GM21619 (cell line): Measurements from ENCODE around the gene CEP97.
"Not testable (repeated sequence)": the region's sequence is repeated elsewhere in the genome, so short reads cannot be mapped to it uniquely, and the experiment has no call there.

Experiments used
- ATAC-seq: cut with Tn5 transposase; IDR thresholded peaks from one replicate; pipeline ENCODE4 v1.9.1; 2021; ENCODE audit not compliant: unreplicated experiment

CEP97 gene

DNA sequence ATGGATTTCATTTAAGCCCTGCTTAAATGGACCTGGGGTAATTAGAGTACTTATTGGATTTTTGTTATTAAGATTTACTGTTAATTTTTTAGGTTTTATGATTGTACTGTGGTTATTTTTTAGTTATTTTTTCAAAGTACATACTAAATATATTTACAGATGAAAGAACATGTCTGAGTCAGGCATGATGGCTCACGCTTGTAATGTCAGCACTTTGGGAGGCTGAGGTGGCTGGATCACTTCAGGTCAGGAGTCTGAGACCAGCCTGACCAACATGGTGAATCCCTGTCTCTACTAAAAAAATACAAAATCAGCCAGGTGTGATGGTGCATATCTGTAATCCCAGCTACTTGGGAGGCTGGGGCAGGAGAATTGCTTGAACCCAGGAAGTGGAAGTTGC, 21.7 kb upstream of the CEP97 start:
- ATAC-seq, result no peak

DNA sequence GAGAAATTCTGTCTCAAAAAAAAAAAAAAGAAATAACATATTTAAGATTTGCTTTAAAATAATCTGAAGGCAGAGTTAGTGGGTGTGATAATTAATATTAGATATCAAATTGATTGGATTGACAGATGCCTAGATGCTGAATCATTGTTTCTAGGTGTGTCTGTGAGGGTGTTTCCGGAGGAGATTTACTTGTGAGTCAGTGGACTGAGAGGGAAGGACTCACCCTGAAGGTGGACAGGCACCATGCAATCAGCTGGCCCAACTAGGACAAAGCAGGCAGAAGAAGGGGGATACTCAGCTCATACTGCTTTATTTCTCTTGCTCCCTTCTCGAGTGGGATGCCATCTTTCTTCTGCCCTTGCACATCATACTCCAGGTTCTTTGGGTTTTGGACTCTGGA, 21.2 kb upstream of the CEP97 start:
- ATAC-seq, result no peak

DNA sequence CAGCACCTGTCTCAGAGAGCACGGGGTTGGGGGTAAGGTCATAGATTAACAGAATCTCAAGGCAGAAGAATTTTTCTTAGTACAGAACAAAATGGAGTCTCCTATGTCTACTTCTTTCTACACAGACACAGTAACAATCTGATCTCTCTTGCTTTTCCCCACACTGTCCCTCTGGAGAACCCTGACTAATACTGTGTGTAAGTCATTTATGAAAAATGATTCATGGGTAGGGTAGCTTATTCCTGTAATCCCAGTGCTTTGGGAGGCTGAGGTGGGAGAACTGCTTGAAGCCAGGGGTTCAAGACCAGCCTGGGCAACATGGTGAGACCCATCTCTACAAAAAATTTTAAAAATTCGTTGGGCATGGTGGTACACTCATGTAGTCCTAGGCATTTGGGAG, 19.8 kb upstream of the CEP97 start:
- ATAC-seq, result not testable (repeated sequence)

DNA sequence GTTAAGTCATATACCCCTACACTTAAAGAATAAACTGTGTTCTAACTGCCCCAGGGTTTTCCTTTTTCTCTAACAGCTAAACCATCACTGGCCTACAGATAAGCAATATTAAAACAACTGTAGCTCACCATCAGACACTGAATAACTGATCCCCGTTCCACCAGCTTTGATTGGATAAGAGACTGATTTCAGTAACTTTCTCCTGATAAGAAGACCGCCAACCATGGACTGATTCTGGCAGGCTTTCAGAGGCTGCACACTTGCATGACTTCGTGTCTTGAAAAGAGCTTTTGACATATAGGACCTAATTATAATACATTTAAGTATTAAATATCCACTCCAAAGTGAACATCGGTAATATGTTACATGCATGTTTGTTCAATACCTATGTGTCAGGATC, 15.3 kb upstream of the CEP97 start:
- no peak for ATAC-seq

DNA sequence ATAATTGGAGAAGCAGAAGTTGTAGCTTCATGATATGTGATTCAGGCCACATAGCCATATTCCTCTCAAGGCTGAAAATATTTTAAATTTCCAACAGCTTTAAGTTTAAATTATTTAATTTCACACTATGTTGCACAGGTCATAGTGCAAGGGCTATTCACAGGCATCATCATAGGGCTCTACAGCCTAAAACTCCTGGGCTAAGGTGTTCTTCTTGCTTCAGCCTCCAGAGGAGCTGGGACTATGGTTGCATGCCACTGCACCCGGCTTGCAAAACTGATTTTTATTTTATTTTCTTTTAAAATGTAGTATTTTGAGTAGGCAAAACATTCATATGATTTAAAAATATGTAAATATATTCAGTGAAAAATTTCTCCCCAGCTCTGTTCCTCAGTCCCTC, 6.0 kb upstream of the CEP97 start:
- ATAC-seq, result no peak

DNA sequence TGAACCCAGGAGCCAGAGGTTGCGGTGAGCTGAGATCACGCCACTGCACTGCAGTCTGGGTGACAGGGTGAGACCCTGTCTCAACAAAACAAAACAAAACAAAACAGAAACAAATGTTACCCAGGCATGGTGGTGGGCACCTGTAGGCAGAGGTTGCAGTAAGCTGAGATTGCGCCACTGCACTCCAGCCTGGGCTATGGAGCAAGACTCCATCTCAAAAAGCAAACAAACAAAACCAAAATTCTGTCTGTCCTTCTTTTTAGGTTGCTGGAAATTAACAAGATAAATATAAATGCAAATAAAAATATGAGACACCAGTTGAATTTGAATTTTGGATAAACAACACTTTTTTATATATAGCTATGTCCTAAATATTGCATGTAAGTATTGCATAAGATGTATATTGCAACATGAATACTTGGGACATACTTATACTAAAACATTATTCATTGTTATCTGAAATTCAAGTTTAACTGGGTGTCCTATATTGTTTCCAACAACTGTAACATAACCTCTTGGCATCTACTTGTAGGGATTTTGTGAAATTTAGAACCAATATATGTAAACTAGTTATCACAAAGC, 4.7 kb upstream of the CEP97 start:
- ATAC-seq, result no peak

DNA sequence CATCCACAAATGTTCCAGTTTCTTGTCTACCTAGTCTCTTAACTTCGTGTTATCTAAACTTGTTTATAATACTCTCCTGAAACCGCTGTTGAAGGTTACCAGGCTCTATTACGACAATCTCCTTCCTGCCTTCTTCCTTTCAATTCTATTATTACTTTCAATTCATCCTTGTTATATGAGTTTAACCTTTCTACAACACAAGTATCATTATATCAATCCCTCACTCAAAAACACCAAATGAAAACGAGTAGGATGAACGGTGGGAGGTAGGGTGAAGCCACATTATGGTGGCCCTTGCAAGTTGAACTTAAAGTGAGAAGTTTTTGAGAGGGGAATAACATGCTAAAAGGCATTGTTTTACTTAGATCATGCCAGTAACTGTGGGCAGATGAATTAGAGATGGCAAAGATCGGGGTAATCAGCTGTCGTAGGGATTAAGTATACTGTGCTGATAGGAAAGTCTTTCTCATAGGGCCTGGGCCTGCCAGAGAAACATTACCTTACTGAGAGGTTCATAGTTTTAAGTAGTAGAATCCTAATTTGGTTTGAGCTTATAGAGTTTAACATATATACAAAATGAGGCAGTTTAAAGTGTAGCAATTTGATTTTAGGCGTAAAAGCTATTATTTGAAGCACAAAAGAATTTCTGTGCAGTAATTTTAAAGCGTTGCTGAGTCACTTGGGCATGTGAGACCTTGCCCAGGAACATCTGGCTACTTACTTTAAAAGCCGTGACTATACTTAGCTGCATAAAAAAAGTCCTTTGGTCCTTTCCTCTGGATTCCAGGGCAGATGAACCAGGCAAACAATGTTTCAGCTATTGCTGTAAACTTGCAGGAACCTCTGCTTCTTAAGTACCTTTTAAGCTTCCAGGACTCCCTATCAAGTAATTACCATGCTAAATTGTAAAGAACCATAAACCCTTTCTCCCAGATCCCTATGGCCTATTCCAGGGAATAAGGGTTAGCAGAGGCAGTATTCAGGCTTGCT, 3.3 kb upstream of the CEP97 start:
- no peak for ATAC-seq

DNA sequence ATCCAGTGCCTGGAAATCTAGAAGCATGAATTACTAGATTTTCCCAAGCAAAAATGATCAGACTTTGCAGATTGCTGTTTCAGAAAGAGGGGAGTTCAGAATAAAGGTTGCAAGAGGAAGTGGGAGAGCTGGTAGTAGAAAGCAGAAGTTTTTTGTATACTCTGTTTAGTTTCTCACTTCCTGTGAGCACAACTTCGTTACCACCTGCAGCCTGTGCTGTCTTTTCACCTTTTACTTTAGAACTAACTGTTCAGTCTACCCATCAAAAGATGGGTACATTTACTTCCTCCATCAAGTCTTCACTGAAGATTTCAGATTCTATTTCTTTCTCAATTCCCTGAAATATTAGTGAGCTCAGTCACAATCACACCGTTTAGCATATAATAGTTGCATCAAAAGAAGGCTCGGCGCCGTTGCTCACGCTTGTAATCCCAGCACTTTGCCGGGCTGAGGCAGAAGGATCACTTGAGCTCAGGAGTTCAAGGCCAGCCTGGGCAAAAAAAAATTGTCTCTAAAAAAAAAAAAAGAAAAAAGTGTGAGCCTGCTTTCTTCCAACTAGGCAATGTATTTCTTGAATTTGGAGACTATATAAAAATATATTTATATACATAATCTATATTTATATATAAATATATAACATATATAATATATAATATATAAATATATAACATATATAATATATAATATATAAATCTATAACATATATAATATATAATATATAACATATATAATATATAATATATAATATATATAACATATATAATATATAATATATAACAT, 1.8 kb upstream of the CEP97 start:
- ATAC-seq, result peak; percentile 50

DNA sequence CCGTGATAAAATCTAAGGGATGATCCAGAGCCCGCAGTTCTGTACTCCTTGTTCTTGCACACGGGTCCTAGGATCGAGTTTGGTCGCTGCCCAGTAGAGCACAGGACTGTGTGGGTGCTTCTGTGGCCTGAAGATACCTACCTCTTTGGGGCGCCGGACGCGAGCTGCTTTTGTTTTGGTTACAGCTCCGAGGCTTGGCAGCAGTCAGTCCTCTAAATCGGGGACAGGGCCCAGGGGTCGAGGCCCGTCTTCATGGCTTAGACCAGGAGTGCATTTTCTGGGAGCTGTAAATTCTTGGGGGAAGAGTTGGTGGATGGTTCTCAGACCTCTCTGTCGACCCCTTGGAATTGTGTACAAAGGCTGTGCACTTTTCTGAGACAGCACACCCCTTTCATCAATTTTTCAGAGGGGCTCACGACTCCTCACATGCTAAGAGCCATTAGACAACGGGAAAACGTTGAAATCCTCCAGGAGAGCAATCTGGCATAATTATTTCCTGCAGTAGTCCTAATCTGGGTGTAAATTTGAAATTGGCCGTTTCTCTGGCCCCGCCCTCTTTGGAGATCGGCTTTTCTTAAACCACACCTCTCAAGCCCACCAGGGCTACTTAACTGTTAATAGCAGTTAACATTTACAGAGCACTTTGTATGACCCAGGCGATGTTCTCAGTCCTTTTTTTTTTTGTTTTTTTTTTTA, 928 bp downstream of the CEP97 start:
- ATAC-seq, result peak; percentile 10

DNA sequence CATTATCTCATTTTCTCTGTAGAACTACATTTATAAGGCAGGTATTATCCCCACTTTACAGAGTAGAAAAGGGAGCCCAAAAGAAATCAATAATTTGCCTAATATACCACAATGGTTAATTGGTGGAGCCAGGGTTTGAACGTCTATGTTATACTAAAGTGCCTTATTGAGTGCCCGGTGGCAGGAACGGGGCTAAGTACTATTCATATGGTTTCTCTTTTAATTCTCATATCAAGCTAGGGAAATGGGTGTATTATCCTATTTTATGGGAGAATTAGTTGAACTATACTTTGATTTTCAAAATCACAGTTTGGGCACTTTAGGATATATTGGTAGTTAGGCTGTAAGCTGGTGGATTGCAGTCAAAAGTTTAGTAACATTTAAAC, 1.5 kb downstream of the CEP97 start:
- no peak for ATAC-seq

DNA sequence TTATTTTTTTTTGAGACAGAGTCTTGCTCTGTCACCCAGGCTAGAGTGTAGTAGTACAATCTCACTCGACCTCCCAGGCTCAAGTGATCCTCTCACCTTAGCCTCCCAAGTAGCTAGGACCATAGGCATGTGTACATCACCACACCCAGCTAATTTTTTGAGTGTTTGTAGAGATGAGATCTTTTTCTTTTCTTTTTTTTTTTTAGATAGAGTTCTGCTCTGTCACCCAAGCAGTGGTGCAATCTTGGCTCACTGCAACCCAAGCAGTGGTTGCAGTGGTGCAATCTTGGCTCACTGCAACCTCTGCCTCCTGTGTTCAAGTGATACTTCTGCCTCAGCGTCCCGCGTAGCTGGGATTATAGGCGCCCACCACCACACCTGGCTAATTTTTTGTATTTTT, 5.2 kb downstream of the CEP97 start:
- ATAC-seq, result no peak

DNA sequence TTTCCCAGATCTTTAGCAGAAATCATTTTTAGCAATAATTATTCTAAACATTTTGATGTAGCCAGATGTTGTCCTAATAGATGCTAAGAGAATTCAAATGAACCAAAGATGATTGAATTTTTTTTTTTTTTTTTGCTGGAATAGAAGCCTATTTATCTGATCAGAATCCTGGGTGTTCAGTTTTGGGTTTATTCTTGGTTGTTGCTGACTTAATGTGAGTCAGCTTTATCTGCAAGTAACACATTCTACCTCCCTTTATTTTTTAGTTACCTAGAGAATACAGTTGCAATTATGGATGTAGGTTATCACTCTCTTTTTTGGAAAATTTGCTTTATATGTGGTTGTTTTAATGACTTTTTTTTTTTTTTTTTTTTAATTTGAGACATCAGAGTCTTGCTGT, 6.4 kb downstream of the CEP97 start:
- no peak for ATAC-seq

DNA sequence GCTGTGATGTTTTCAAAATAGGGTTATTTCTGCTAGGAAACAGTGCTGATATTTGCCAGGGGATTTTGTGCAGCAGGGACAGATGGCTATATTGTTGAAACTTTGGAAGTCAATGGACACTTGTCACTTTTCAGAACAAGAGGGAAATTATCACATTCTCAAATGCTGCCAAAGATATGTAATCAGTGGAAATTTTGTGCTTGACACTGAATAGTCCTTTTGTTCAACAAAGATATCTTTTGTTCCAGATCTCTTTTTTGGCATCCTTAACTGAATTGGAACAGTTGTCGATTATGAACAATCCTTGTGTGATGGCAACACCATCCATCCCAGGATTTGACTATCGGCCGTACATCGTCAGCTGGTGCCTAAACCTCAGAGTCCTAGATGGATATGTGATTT, 7.8 kb downstream of the CEP97 start:
- no peak for ATAC-seq

DNA sequence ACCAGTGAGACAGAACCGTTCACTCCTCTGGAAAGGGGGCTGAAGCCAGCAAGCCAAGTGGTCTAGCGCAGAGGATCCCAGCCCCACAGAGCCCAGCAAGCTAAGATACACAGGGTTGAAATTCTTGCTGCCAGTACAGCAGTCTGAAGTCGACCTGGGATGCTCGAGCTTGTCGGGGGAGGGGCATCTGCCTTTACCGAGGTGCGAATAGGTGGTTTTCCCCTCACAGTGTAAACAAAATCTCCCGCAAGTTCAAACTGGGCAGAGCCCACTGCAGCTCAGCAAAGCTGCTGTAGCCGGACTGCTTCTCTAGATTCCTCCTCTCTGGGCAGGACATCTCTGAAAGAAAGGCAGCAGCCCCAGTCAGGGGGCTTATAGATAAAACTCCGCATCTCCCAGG, 11.4 kb downstream of the CEP97 start:
- no peak for ATAC-seq

DNA sequence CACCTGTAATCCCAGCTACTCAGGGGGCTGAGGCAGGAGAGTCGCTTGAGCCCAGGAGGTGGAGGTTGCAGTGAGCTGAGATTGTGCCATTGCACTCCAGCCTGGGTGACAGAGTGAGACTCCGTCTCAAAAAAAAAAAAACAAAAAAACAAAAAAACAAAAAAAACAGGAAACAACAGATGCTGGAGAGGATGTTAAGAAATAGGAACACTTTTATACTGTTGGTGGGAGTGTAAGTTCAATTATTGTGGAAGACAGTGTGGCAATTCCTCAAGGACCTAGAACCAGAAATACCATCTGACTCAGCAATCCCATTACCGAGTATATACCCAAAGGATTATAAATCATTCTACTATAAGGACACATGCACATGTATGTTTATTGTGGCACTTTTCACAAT, 17.5 kb downstream of the CEP97 start:
- ATAC-seq, result not testable (repeated sequence)

DNA sequence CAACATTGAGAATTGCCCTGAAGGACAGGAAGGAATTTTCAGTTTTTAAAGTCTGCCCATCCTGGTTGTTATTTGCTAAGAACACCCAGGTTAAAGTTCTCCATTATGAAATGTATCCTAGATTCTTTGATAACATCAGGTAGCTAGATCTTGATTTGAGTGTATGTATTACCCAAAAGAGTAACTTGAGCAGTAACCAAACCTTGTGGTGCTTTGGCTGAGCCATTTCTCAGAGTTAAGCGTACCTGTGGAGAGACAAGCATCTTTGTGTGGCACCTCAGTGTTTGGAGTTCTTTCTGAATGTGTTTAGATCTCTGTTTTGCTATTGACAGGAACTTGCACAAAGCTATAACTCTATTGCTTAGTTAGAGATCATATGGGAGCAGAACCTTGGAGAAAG, 20.4 kb downstream of the CEP97 start:
- no peak for ATAC-seq

DNA sequence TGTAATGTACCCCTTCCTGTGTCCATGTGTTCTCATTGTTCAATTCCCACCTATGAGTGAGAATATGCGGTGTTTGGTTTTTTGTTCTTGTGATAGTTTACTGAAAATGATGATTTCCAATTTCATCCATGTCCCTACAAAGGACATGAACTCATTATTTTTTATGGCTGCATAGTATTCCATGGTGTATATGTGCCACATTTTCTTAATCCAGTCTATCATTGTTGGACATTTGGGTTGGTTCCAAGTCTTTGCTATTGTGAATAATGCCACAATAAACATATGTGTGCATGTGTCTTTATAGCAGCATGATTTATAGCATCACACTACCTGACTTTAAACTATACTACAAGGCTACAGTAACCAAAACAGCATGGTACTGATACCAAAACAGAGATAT, 21.5 kb downstream of the CEP97 start:
- not testable (repeated sequence) for ATAC-seq

DNA sequence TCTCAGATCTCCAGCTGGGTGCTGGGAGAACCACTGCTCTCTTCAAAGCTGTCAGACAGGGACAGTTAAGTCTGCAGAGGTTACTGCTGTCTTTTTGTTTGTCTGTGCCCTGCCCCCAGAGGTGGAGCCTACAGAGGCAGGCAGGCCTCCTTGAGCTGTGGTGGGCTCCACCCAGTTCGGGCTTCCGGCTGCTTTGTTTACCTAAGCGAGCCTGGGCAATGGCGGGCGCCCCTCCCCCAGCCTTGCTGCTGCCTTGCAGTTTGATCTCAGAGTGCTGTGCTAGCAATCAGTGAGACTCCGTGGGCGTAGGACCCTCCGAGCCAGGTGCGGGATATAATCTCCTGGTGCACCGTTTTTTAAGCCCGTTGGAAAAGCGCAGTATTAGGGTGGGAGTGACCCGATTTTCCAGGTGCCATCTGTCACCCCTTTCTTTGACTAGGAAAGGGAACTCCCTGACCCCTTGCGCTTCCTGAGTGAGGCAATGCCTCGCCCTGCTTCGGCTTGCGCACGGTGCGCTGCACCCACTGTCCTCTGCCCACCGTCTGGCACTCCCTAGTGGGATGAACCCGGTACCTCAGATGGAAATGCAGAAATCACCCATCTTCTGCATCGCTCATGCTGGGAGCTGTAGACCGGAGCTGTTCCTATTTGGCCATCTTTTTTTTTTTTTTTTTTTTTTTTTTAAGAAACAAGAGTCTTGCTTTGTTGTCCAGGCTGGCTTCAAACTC, 29.1 kb downstream of the CEP97 start:
- not testable (repeated sequence) for ATAC-seq

DNA sequence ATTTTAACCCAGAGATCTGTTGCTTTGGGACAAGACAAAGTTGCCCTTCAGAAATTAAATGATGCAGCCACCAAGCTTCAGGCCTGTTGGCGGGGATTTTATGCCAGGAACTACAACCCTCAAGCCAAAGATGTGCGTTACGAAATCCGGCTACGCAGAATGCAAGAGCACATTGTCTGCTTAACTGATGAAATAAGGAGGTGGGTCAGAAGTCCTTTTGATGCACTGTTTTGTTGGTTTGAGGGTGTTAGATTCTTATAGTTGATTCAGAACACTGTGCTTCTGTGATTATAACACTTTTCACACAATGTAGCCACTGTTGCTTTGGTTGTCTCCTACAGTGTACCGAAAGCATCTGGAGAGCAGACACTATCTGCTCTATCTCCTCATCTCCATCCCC, 33.8 kb downstream of the CEP97 start:
- ATAC-seq, result no peak

DNA sequence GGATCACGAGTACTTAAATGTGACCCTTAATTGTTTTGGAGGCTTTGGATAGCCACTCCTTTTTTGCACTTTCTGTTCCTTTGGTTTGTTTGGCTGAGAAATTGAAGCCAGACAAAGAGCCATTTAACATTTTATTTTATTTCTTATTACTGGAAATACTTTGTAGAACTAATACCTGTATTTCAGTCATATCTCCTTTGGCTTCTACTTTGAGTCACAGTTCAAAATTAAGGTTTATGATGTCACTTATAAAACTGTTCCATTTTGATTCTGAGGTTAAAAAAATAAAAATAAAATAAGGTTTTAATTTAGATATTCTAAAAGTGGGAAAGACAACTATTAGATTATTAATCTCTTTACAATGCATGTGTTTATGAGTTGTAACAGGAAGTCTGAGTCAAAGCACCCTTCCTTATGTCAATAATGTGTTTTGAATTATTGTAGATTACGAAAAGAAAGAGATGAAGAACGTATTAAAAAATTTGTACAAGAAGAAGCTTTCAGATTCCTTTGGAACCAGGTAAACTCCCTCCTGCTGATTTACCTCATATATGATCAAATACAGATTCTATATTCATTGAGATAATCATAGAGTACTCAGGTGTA, 37.7 kb downstream of the CEP97 start:
- ATAC-seq, result no peak
